Adrenal gland (tissue), 12 donors: ENCODE data around the gene ABCG1. TPM values are rescaled to one million over a fixed set of nuclear protein-coding genes. Genes with fewer than 3 reads are reported as not detected.

ENCODE experiments used
- DNase-seq, 7 donors: peaks; one replicate each; pipeline ENCODE4 v3.0.0-alpha.2; 2019 to 2020
- H3K27ac ChIP-seq, 5 donors: fragments of 200-600 bp; sonication (generic) in 4 of 5; 1 replicate in 3 of 5; 2 replicates in 2 of 5; pipeline versions ENCODE4 v1.5.1 to v1.8.0; 2016 to 2020; ENCODE audit warnings: mild to moderate bottlenecking in 1 of 5
- H3K27me3 ChIP-seq: fragments of 200-600 bp; 2 replicates; pipeline ENCODE4 v1.8.0; 2021
- H3K36me3 ChIP-seq, 2 donors: fragments of 200-600 bp; replicated peaks in 1 of 2; 1 replicate in 1 of 2; 2 replicates in 1 of 2; pipeline versions ENCODE4 v1.5.1 to v1.8.0; 2018 to 2022
- H3K4me1 ChIP-seq, 2 donors: fragments of 200-600 bp; replicated peaks in 1 of 2; 1 replicate in 1 of 2; 2 replicates in 1 of 2; pipeline versions ENCODE4 v1.5.1 to v1.8.0; 2018 to 2021
- H3K4me3 ChIP-seq, 4 donors: fragments of 200-600 bp; sonication (generic) in 3 of 4; one replicate each; pipeline ENCODE4 v1.5.1; 2016 to 2018
- H3K9me3 ChIP-seq, 3 donors: fragments of 200-600 bp; sonication (generic) in 1 of 3; replicated peaks in 1 of 3; 1 replicate in 2 of 3; 2 replicates in 1 of 3; pipeline versions ENCODE4 v1.5.1 to v1.8.0; 2016 to 2021
- CTCF ChIP-seq, 6 experiments: fragments of 450-650 bp in 4 of 6; fragments of 200-600 bp in 2 of 6; sonication (generic) in 1 of 6; IDR thresholded peaks; 1 replicate in 5 of 6; 2 replicates in 1 of 6; pipeline versions ENCODE4 v1.5.1 to v1.8.0; 2016 to 2021; ENCODE audit warnings: antibody characterized with exemption in 6 of 6, mild to moderate bottlenecking in 2 of 6, moderate library complexity in 1 of 6
- POLR2A ChIP-seq, 2 donors: fragments of 450-650 bp; IDR thresholded peaks; one replicate each; pipeline ENCODE4 v1.6.1; 2017; ENCODE audit warnings: antibody characterized with exemption in 2 of 2, mild to moderate bottlenecking in 2 of 2, moderate library complexity in 1 of 2
- WGBS, 4 donors: extraction: QIAGEN DNeasy Blood & Tissue Kit in 2 of 4; methylation state at CpG; one replicate each; pipeline versions ENCODE4 v1.1.5 to v1.1.7; 2013 to 2017; 5-methylcytosine and 5-hydroxymethylcytosine counted together
- intact Hi-C, 2 donors: fragments of 100-400 bp; cut with DNase I; formaldehyde crosslinking; loops; one replicate each; pipeline versions ENCODE4 v1.14.1 to v1.15.0; 2022 to 2023
- polyA plus RNA-seq, 3 donors: library from polyadenylated mRNA; stranded (reverse); fragments of 200-250 nt in 2 of 3; fragments of 350-450 nt in 1 of 3; fragmentation: Illumina TruSeq in 1 of 3; extraction: RNeasy Lipid Tissue Mini Kit (QIAGEN cat#74804) in 1 of 3; gene quantifications; one replicate each; pipeline ENCODE4 v1.2.3, GENCODE V29; 2013 to 2014
- total RNA-seq, 9 donors: library from RNA; depleted of rRNA in 4 of 9; stranded (reverse); fragments of >200 nt in 4 of 9; fragments of 120-200 nt in 1 of 9; fragmentation: NEBNext Ultra II Directional in 1 of 9; extraction: Animal tissue kit (Norgen Biotek cat#: 25700) in 1 of 9; gene quantifications; one replicate each; pipeline versions ENCODE4 v1.1.0 to v1.2.4, GENCODE V29; 2013 to 2023
- donor health status: healthy with polysubstance abuse.
- donor health status: Bipolar disorder and iron deficiency.
- donor health status: DM: yes; HTN: yes; CAD: no.
- donor health status: DM: no; HTN: no; CAD: no.
- donor health status: DM: no; HTN: no; CAD: no.
- donor health status: DM: yes; HTN: yes; CAD: no.

The ABCG1 gene
- total and polyA plus RNA-seq, 12 donors = 23.2 to 136 (median 67.9) TPM

- TF ChIP-seq POLR2A (IDR thresholded peaks at IDR 0.05) = no peak
- H3K4me3 ChIP-seq = no peak overlapping the region
- intact Hi-C loops = no loop called here
- no peak for DNase-seq
- no peaks in the 10 kb centered on the region for H3K4me1 ChIP-seq
- peaks cover 0 to 31% of the 10 kb centered on the region in 2 donors for H3K36me3 ChIP-seq
- no peaks in the 10 kb centered on the region for H3K27me3 ChIP-seq
- no peak overlapping the region for H3K27ac ChIP-seq
- 91 to 96% (median 92%) methylated on average over 17 to 22 of the region's 22 CpGs for WGBS, 4 donors
- no peaks in the 10 kb centered on the region for H3K9me3 ChIP-seq
Measured at GRCh38 chr21:42280356-42281180, 61.6 kb downstream of the ABCG1 start.

- no peak overlapping the region for H3K4me3 ChIP-seq
- TF ChIP-seq POLR2A (IDR thresholded peaks at IDR 0.05) (no peak), CTCF (IDR thresholded peaks at IDR 0.05) (no peak)
- intact Hi-C loops = no loop called here
Measured at GRCh38 chr21:42281181-42281680, 62.3 kb downstream of the ABCG1 start.

GRCh38 chr21:42282021-42282420 is 63.1 kb downstream of the ABCG1 start:
- no peaks in the 10 kb centered on the region for H3K9me3 ChIP-seq
- H3K4me3 ChIP-seq = no peak overlapping the region
- WGBS, 4 donors = 86 to 94% (median 93%) methylated on average over 13 to 18 of the region's 18 CpGs; no CpG with 5 or more reads in 1 of the 4 donors
- no peaks in the 10 kb centered on the region for H3K4me1 ChIP-seq
- no peak overlapping the region for H3K27ac ChIP-seq
- no peak for DNase-seq
- no peaks in the 10 kb centered on the region for H3K27me3 ChIP-seq
- TF ChIP-seq POLR2A (IDR thresholded peaks at IDR 0.05) (no peak), CTCF (IDR thresholded peaks at IDR 0.05) (no peak)
- intact Hi-C loops = no loop called here
- H3K36me3 ChIP-seq = peaks cover 0 to 46% of the 10 kb centered on the region in 2 donors

More at GRCh38 chr21:42281181-42281680, 62.3 kb downstream of the ABCG1 start:
- no peak overlapping the region for H3K27ac ChIP-seq
- no peaks in the 10 kb centered on the region for H3K9me3 ChIP-seq
- 88 to 91% (median 89%) methylated on average over 9 to 12 of the region's 12 CpGs for WGBS, 4 donors
- peaks cover 0 to 38% of the 10 kb centered on the region in 2 donors for H3K36me3 ChIP-seq
- no peak for DNase-seq
- H3K4me1 ChIP-seq = no peaks in the 10 kb centered on the region
- H3K27me3 ChIP-seq = no peaks in the 10 kb centered on the region

- intact Hi-C loops = no loop called here
- Histone ChIP-seq H3K36me3 (peaks cover 0 to 48% of the 10 kb centered on the region in 2 donors), H3K27me3 (no peaks in the 10 kb centered on the region), H3K4me3 (no peak overlapping the region), H3K4me1 (no peaks in the 10 kb centered on the region), H3K9me3 (no peaks in the 10 kb centered on the region), H3K27ac (no peak overlapping the region)
- TF ChIP-seq POLR2A (IDR thresholded peaks at IDR 0.05) (no peak), CTCF (IDR thresholded peaks at IDR 0.05) (no peak)
- no peak for DNase-seq
- WGBS, 4 donors = 86 to 93% (median 89%) methylated on average over 8 to 12 of the region's 12 CpGs
Measured at GRCh38 chr21:42282715-42283114, 63.8 kb downstream of the ABCG1 start.
